ENCODE data around the gene ESYT3. TPM values are rescaled to one million over a fixed set of nuclear protein-coding genes. Genes with fewer than 3 reads are reported as not detected.

Gene ESYT3
- total RNA-seq, 1 donor from 2014 or later = 2.0 TPM

GRCh38 chr3:138463724-138464490, 29.5 kb downstream of the ESYT3 start:
- peaks cover 5% of the 10 kb centered on the region for H3K4me1 ChIP-seq
- no peaks in the 10 kb centered on the region for H3K27me3 ChIP-seq
- no peak overlapping the region for H3K27ac ChIP-seq
- no peaks in the 10 kb centered on the region for H3K36me3 ChIP-seq
- intact Hi-C loops (cut with DNase I) = no loop called here
- no peak for TF ChIP-seq POLR2AphosphoS5 (IDR thresholded peaks at IDR 0.05; ENCODE audit: insufficient read depth in 1 of 2, low read depth in 1 of 2)
- peak in 1 of 2 donors; percentile 83 for DNase-seq (ENCODE audit: extremely low spot score in 2 of 2)
- no peak overlapping the region for H3K4me3 ChIP-seq
- no peaks in the 10 kb centered on the region for H3K9me3 ChIP-seq

GRCh38 chr3:138464491-138464860, 30.1 kb downstream of the ESYT3 start:
- H3K4me1 ChIP-seq = peaks cover 10% of the 10 kb centered on the region
- TF ChIP-seq POLR2A (IDR thresholded peaks at IDR 0.05) = no peak
- no peak for TF ChIP-seq POLR2AphosphoS5 (IDR thresholded peaks at IDR 0.05; ENCODE audit: insufficient read depth in 1 of 2, low read depth in 1 of 2)
- TF ChIP-seq CTCF (IDR thresholded peaks at IDR 0.05) = no peak
- no peak for DNase-seq (ENCODE audit: extremely low spot score in 2 of 2)
- intact Hi-C loops (cut with DNase I) = no loop called here
- H3K4me3 ChIP-seq = no peak overlapping the region
- no peaks in the 10 kb centered on the region for H3K9me3 ChIP-seq
- H3K27ac ChIP-seq = no peak overlapping the region
- H3K27me3 ChIP-seq = no peaks in the 10 kb centered on the region
- H3K36me3 ChIP-seq = no peaks in the 10 kb centered on the region

- H3K27me3 ChIP-seq = no peaks in the 10 kb centered on the region
- no peak overlapping the region for H3K27ac ChIP-seq
- no peak for DNase-seq (ENCODE audit: extremely low spot score in 2 of 2)
- no peak overlapping the region for H3K4me3 ChIP-seq
- no peaks in the 10 kb centered on the region for H3K36me3 ChIP-seq
- intact Hi-C loops (cut with DNase I) = no loop called here
- TF ChIP-seq POLR2A (IDR thresholded peaks at IDR 0.05) (no peak), POLR2AphosphoS5 (IDR thresholded peaks at IDR 0.05; ENCODE audit: insufficient read depth in 1 of 2, low read depth in 1 of 2) (no peak), CTCF (IDR thresholded peaks at IDR 0.05) (no peak)
- no peaks in the 10 kb centered on the region for H3K9me3 ChIP-seq
- H3K4me1 ChIP-seq = peaks cover 11% of the 10 kb centered on the region
These were observed 31.0 kb downstream of the ESYT3 start for GRCh38 chr3:138465451-138465850.

- Histone ChIP-seq H3K27me3 (no peaks in the 10 kb centered on the region), H3K36me3 (no peaks in the 10 kb centered on the region), H3K4me3 (no peak overlapping the region), H3K9me3 (no peaks in the 10 kb centered on the region), H3K4me1 (peaks cover 11% of the 10 kb centered on the region), H3K27ac (no peak overlapping the region)
- intact Hi-C loops (cut with DNase I) = no loop called here
- no peak for DNase-seq (ENCODE audit: extremely low spot score in 2 of 2)
- no peak for TF ChIP-seq CTCF (IDR thresholded peaks at IDR 0.05)
- no peak for TF ChIP-seq POLR2A (IDR thresholded peaks at IDR 0.05)
- no peak for TF ChIP-seq POLR2AphosphoS5 (IDR thresholded peaks at IDR 0.05; ENCODE audit: insufficient read depth in 1 of 2, low read depth in 1 of 2)
These were observed 31.5 kb downstream of the ESYT3 start for GRCh38 chr3:138465925-138466324.

- H3K4me1 ChIP-seq = peaks cover 11% of the 10 kb centered on the region
- no peaks in the 10 kb centered on the region for H3K9me3 ChIP-seq
- intact Hi-C loops (cut with DNase I) = no loop called here
- H3K4me3 ChIP-seq = no peak overlapping the region
- no peaks in the 10 kb centered on the region for H3K36me3 ChIP-seq
- H3K27ac ChIP-seq = no peak overlapping the region
- no peak for TF ChIP-seq CTCF (IDR thresholded peaks at IDR 0.05)
- TF ChIP-seq POLR2AphosphoS5 (IDR thresholded peaks at IDR 0.05; ENCODE audit: insufficient read depth in 1 of 2, low read depth in 1 of 2) = no peak
- no peak for TF ChIP-seq POLR2A (IDR thresholded peaks at IDR 0.05)
- no peaks in the 10 kb centered on the region for H3K27me3 ChIP-seq
- DNase-seq (ENCODE audit: extremely low spot score in 2 of 2) = peak in 1 of 2 donors; percentile 93
These were observed 33.5 kb downstream of the ESYT3 start for GRCh38 chr3:138467931-138468330.

Data from vagina (tissue), 2 donors.